ENCODE results near the gene EFNB2.

- no peak for TF ChIP-seq TAF1 (IDR thresholded peaks at IDR 0.05; ENCODE audit: low read depth, low read length)
- no peak for TF ChIP-seq POLR2AphosphoS5 (IDR thresholded peaks at IDR 0.05; ENCODE audit: low read depth, low read length)
- TF ChIP-seq POLR2A (IDR thresholded peaks at IDR 0.05; ENCODE audit: low read depth, low read length): no peak
Observed at GRCh38 chr13:106530980-106531481, 4.4 kb downstream of the EFNB2 start.
